IPS DF 4.7 (cell line): ENCODE measurements around the gene PCDHAC1.
"Not testable (repeated sequence)": the region's sequence is repeated elsewhere in the genome, so short reads cannot be mapped to it uniquely, and the experiment has no call there.

ENCODE experiments used
- DNase-seq: peaks from one replicate; pipeline ENCODE4 v3.0.0-alpha.2; 2013; ENCODE audit warnings: low spot score; ENCODE audit errors: extremely low read depth

Gene PCDHAC1

GRCh38 chr5:140925806-140926442 lies at the start of gene PCDHAC1:
TSS of gene PCDHAC1 (plus strand) at chr5:140926299. CDS start at chr5:140926893, 594 bp downstream.
- peak; percentile 41 for DNase-seq

GRCh38 chr5:140876541-140877261 lies 49.4 kb upstream of the PCDHAC1 start:
- DNase-seq, result not testable (repeated sequence)

GRCh38 chr5:140877262-140877581 lies 48.9 kb upstream of the PCDHAC1 start:
- DNase-seq, result no peak

- no peak for DNase-seq
Observed at GRCh38 chr5:140881889-140882590, 44.1 kb upstream of the PCDHAC1 start, which contains the start of gene PCDHA13. TSS of gene PCDHA13 (plus strand) at chr5:140882124. CDS start at chr5:140882269, 145 bp downstream.

GRCh38 chr5:140882591-140882899 lies 43.6 kb upstream of the PCDHAC1 start:
- DNase-seq, result peak; percentile 41

- DNase-seq, result no peak
Observed at GRCh38 chr5:140883373-140883772, 42.7 kb upstream of the PCDHAC1 start.

- DNase-seq, result no peak
Observed at GRCh38 chr5:140883927-140884697, 42.0 kb upstream of the PCDHAC1 start.

GRCh38 chr5:140916325-140916724 lies 9.8 kb upstream of the PCDHAC1 start:
- DNase-seq, result no peak

GRCh38 chr5:140923601-140924000 lies 2.5 kb upstream of the PCDHAC1 start:
- no peak for DNase-seq

- peak; percentile 60 for DNase-seq
Observed at GRCh38 chr5:140926443-140927227, 536 bp downstream of the PCDHAC1 start.

GRCh38 chr5:140927228-140927573 lies 1.1 kb downstream of the PCDHAC1 start:
- DNase-seq, result no peak

- DNase-seq, result no peak
Observed at GRCh38 chr5:140934964-140935606, 9.0 kb downstream of the PCDHAC1 start.

GRCh38 chr5:140946578-140946977 lies 20.5 kb downstream of the PCDHAC1 start:
- no peak for DNase-seq

- no peak for DNase-seq
Observed at GRCh38 chr5:140951636-140952035, 25.5 kb downstream of the PCDHAC1 start.

- DNase-seq, result no peak
Observed at GRCh38 chr5:140953234-140953633, 27.1 kb downstream of the PCDHAC1 start.

GRCh38 chr5:140962190-140962589 lies 36.1 kb downstream of the PCDHAC1 start:
- DNase-seq, result no peak

GRCh38 chr5:140964356-140964755 lies 38.3 kb downstream of the PCDHAC1 start:
- DNase-seq, result no peak

- DNase-seq, result no peak
Observed at GRCh38 chr5:140965905-140966292, 39.8 kb downstream of the PCDHAC1 start.

- no peak for DNase-seq
Observed at GRCh38 chr5:140966293-140967225, 40.5 kb downstream of the PCDHAC1 start, which contains the start of gene PCDHAC2. TSS of gene PCDHAC2 (plus strand) at chr5:140966476. CDS start at chr5:140966767, 291 bp downstream.
